Measurements from ENCODE around the gene RUFY3. TPM values are rescaled to one million over a fixed set of nuclear protein-coding genes. Genes with fewer than 3 reads are reported as not detected.
"Not testable (repeated sequence)": the region's sequence is repeated elsewhere in the genome, so short reads cannot be mapped to it uniquely, and the experiment has no call there.

The RUFY3 gene
- total RNA-seq, 1 donor from 2014 or later, result 30.0 TPM

- no peak for DNase-seq (ENCODE audit: extremely low read depth, low read depth, low spot score)
Measured at GRCh38 chr4:70838666-70839588, 117.2 kb downstream of the RUFY3 start.

- peak; percentile 45 for DNase-seq (ENCODE audit: extremely low read depth, low read depth, low spot score)
Measured at GRCh38 chr4:70839589-70840093, 117.9 kb downstream of the RUFY3 start, which contains the start of gene GRSF1. TSS of gene GRSF1 (minus strand) at chr4:70839890. CDS start at chr4:70839827, 63 bp downstream.

- not testable (repeated sequence) for DNase-seq (ENCODE audit: extremely low read depth, low read depth, low spot score)
Measured at GRCh38 chr4:70840137-70840536, 118.4 kb downstream of the RUFY3 start.

GRCh38 chr4:70840631-70841030 lies 118.9 kb downstream of the RUFY3 start:
- not testable (repeated sequence) for DNase-seq (ENCODE audit: extremely low read depth, low read depth, low spot score)

- no peak for DNase-seq (ENCODE audit: extremely low read depth, low read depth, low spot score)
Measured at GRCh38 chr4:70841211-70841610, 119.4 kb downstream of the RUFY3 start.

GRCh38 chr4:70841951-70842350 lies 120.2 kb downstream of the RUFY3 start:
- DNase-seq (ENCODE audit: extremely low read depth, low read depth, low spot score), result no peak

GRCh38 chr4:70842761-70843435 lies 121.1 kb downstream of the RUFY3 start:
- no peak for DNase-seq (ENCODE audit: extremely low read depth, low read depth, low spot score)

- DNase-seq (ENCODE audit: extremely low read depth, low read depth, low spot score), result no peak
Measured at GRCh38 chr4:70844180-70844579, 122.4 kb downstream of the RUFY3 start.

GRCh38 chr4:70849291-70849690 lies 127.5 kb downstream of the RUFY3 start:
- DNase-seq (ENCODE audit: extremely low read depth, low read depth, low spot score), result no peak

- DNase-seq (ENCODE audit: extremely low read depth, low read depth, low spot score), result no peak
Measured at GRCh38 chr4:70855464-70855863, 133.7 kb downstream of the RUFY3 start.

Other genes starting within 250 kb of the RUFY3 start
- gene MUC7, start 249.8 kb upstream of the RUFY3 start, total RNA-seq, result not detected in 2 replicates
- not detected in 2 replicates for gene AMTN, start 203.4 kb upstream of the RUFY3 start, total RNA-seq
- gene AMBN, start 129.7 kb upstream of the RUFY3 start, total RNA-seq, result not detected in 2 replicates
- not detected in 2 replicates for gene ENAM, start 93.2 kb upstream of the RUFY3 start, total RNA-seq
- gene JCHAIN, start 55.5 kb upstream of the RUFY3 start, total RNA-seq, result not detected in 2 replicates
- gene UTP3, start 33.4 kb upstream of the RUFY3 start, total RNA-seq, result 21.8 and 25.6 TPM in 2 replicates
- gene GRSF1, start 117.9 kb downstream of the RUFY3 start, total RNA-seq, result 63.8 and 69.4 TPM in 2 replicates
- 18.3 and 22.7 TPM in 2 replicates for gene MOB1B, start 180.4 kb downstream of the RUFY3 start, total RNA-seq

All from glomerular endothelial cell (primary cell).